AG20443 (cell line): ENCODE measurements around the gene C6orf62.
"Not testable (repeated sequence)": the region's sequence is repeated elsewhere in the genome, so short reads cannot be mapped to it uniquely, and the experiment has no call there.

Source experiments
- DNase-seq: peaks from one replicate; pipeline ENCODE4 v3.0.0; 2012; ENCODE audit warnings: low spot score, mixed read lengths

Gene C6orf62

DNA sequence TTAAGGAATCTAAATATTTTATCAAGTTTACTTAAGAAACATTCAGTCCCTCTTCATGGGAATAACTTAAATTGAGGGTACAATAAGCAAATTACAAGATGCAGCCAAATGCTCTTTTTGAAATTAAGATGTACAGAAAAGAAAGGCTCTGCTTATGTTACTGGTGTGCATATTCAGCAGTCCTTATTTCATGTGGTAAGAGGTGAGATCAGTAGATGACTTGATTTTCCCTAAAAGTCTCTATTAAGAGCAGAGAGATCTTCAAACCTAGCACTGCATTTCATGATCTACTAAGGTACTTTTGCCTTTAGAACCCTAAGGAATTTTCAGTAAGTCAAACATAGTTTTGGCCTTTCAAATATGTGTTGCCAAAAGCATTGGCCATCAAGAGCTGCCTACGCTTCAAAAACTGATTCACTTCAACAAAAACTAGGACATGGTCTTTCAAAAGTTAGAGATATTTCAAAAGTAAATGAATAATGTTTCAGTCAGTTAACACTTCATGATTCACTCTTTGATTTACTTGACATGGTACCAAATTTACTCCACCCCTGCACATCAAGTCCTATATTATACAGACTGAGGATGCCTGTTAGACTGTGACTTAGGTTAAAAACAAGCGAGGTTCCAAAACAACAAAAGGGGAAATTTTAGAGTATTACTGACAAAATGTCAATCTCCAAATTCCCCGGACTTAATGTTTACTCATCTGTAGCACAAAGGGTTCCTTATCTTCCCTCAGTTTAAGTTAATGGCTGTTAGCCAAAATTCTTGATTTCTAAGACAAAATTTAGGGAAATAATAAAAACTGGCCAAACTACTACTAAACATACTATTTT lies 19.2 kb downstream of the C6orf62 start:
- DNase-seq, result no peak

DNA sequence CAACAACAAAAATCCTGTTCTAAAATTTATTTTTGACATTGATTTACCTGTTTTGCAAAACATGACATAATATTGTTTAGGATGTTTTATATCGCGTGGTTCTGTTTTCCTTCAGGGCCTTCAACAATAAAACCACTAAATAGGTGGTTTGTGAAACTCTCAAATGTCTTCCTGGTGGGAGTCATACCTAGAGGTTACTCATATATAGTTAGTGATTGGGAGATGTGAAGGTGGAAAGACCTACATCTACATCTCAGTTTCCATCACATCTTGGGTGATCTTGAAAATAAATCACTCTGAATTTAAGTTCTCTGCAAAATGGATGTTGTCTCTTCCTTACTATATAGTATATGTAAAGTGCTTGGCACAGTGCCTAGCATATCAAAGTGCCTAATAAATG lies 22.9 kb downstream of the C6orf62 start:
- no peak for DNase-seq

DNA sequence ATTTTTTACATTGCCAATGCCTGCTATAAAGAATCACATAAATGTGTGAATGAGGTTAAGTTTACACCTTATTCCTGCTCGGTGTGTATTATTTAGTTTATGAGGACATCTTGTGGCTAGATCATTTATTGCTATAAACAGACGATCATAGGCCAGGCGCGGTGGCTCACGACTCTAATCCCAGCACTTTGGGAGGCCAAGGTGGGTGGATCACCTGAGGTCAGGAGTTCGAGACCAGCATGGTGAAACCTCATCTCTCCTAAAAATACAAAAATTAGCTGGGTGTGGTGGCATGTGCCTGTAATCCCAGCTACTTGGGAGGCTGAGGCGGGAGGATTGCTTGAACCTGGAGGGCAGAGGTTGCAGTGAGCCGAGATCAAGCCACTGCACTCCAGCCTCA lies 23.3 kb downstream of the C6orf62 start:
- DNase-seq, result peak; percentile 52

DNA sequence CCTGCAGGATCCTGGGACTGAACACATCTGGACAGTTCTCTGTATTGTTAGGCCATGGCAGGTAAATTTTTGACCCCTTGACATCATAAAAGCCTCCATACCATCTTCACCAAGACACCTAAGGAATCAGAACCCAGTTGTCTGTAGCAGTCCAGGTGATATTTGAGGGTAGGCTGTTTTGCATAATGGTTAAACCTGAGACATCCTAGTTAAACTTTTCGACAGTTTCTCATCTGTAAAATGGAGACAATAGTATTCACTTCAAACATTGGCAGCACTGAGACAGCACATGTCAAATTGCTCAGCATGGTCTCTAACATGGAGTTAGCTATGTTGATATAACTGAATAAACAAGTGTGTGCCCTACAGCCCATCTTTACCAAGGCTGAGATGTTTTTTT lies 24.8 kb downstream of the C6orf62 start:
- no peak for DNase-seq

DNA sequence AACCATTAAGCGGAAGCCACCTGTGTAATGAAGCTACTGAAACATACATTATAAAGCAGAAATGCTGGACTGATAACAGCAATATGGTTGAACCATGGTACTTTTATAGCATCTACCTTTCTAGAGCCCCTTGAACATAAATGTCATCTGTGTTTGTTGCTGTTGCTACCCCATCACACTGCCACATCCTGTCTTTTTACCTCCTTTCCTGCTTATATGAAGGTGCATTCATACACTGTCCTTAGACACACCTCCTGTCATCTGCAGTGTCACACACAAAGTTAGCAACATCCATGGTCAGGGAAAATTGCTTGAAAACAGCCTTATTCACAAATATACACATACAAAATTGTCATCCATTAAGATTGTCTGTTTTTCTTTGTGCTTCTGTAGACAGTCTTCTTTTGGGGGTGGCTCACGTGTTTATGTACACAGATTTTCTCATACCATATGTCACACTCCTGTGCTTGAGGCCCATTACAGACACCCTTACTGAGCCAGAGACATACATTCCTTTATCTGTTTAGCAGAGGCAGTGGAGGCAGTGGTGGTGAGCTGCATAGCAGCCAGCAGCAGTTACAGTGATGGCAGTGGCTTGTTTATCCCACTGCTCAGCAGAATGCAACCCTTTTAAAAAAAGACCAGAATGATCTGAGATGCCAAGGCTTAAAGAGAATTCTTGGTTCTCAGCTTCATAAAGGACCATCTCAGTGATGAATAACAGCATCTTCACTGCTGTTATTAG lies 25.9 kb downstream of the C6orf62 start:
- no peak for DNase-seq

DNA sequence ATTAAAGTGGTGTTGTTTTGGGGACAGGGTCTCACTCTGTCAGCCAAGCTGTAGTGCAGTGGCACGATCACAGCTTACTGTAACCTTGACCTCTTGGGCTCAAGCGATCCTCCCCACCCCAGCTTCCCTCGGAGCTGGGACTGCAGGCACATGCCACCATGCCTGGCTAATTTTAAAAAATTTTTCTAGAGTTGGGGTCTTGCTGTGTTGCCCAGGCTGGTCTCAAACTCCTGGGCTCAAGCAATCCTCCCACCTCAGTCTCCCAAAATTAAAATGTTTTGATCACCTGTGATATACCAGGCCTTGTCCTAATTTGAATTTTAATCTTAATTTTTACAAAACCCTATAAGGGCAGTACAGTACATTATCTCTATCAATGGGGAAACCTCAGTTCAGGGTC lies 26.5 kb downstream of the C6orf62 start:
- DNase-seq, result no peak

DNA sequence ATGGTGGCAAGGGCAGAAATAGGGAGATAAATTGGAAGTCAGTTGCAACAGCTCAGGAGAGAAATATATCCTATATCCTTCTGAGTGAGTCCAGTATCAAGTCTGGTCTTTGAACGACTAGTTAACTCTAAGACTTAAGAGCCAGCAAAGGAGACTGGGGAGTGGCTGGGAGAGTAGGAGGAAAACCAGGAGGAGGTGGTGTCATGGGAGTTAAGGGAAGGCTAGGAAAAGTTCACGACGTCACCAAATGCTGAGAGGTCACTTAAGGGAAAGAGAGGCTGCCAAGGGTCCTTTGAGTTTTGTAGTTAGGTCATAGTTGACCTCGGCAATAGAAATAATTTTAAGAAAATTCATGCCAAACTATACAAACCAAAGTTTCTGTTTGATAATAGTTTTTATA lies 27.0 kb downstream of the C6orf62 start:
- no peak for DNase-seq

DNA sequence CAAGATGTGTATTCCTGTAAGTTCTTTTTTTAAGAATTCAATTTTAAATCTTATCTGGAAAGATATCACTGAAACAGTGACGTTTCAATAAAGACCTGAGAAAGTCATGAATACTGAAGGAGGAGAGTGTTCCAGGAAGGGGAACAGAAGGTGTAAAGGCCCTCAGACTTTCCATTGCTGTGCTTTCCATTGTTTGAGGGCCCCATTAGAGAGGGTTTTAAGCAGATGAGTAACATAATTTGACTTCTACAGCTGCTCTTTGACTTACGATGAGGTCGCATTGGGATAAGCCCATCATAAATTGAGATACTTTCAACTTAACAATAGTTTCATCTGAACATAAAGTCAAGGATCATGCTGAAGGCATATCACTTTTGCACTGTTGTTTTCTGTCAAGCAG lies 27.4 kb downstream of the C6orf62 start:
- DNase-seq, result no peak

DNA sequence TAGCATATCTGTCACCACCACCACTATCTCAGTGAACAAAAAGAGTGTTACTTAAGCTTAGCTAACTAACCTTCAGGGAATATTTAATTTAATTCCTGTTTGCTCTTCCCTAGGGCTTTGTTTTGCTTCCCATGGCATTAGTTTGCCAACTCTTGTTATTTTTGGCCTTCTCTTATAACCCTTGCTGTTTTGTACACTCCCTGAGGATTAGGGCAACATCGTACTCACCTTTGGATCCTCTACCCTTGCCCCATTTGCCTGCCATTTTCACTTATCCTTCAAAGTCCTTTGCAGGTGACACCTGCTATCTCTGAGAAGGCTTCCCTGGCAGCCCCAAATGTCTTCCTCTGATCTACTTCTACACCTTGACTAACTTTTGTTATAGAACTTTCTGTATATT lies 28.4 kb downstream of the C6orf62 start:
- DNase-seq, result no peak

DNA sequence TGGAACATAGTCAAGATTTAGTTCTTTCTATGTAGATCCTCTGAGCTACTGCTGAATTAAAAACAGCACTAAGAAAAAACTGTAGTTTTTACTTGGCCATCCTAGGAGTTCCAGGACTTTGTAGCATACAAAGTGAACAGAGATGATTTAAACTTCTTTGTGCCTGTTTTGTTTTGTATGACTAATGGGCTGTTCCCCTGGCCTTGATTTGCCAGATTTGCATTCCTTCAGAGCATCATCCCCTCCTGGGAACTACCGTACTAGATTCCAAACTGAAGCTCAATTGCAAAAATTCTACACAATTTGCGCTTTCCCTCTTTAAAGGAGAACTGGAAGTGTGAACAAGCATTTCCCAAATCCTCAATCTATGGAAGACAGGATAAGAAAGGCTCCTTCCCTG lies 29.0 kb downstream of the C6orf62 start:
- peak; percentile 60 for DNase-seq

DNA sequence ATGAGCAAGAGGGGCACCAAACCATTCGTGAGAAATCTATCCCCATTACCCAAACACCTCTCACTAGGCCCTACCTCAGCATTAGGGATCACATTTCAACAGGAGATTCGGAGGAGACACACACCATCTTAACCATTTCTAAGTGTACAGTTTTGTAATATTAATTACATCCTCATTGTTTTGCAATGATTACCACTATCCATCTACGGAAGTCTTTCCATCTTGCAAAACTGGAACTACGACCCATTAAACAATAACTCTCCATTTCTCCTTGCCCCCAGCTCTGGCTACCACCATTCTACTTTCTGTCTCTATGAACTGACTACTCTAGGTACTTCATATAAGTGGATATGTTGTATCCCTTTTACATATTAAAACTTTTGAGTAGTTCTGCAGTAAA lies 32.0 kb downstream of the C6orf62 start:
- DNase-seq, result no peak

DNA sequence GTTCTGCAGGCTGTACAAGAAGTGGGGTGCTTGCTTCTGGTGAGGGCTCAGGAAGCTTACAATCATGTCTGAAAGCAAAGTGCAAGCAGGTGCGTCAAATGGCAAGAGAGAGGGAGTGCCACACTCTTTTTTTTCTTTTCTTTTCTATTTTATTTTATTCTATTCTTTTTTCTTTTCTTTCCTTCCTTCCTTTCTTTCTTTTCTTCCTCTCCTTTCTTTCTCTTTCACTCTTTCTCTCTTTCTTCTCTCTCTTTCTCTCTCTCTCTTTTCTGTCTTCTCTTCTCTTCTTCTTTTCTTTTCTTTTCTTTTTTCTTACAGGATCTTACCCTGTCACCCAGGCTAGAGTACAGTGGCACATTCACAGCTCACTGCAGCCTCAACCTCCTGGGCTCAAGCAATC lies 32.5 kb downstream of the C6orf62 start:
- DNase-seq, result no peak

DNA sequence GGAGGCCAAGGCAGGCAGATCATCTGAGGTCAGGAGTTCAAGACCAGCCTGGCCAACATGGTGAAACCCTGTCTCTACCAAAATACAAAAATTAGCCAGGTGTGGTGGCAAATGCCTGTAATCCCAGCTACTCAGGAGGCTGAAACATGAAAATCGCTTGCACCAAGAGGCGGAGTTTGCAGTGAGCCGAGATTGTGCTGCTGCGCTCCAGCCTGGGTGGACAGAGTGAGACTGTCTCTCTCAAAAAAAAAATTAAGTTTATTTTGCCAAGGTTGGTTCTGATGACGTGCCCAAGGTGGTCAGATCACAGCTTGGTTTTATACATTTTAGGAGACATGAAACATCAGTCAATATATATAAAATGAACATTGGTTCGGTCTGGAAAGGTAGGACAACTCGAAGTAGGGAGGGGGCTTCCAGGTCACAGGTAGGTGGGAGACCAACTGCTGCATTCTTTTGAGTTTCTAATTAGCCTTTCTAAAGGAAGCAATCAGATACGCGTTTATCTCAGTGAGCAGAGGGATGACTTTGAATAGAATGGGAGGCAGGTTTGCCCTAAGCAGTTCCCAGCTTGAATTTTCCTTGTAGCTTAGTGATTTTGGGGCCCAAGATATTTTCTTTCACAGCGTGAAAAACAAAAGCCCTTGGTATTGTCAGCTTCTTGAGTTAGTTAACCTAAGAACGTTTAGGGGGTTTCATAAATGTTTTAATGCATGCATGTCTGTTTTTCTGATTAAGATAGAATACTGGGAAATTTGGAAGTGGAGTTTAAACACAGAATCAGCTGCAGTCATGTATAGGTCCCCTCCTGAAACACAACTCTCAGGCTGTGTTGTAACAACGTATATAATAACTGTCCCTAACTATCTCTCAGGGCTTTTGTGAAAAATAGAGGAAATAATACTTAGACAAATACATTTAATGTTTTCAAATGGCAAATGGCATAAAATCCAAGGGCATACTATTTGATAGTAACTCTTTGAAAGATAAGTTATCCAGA lies 35.4 kb downstream of the C6orf62 start:
- DNase-seq, result no peak

DNA sequence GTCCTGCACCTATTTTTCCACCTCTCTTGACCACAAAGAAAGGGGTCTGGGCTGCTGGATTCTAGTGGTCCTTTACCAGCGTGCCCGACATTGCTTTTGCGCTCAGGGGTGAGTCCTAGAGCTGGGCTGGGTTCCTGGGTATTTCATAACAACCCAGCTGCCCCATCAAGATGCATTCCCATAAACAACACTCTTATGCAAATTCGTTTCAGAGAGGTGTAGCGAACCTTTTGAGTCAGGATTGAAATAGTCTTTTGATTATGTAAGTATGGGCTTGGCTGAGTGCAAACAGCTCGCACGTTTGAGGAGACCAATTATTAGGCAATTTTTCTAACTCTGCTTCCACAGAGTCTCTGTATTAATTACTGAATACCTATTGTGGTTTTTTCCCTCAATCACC lies 38.4 kb downstream of the C6orf62 start:
- no peak for DNase-seq

DNA sequence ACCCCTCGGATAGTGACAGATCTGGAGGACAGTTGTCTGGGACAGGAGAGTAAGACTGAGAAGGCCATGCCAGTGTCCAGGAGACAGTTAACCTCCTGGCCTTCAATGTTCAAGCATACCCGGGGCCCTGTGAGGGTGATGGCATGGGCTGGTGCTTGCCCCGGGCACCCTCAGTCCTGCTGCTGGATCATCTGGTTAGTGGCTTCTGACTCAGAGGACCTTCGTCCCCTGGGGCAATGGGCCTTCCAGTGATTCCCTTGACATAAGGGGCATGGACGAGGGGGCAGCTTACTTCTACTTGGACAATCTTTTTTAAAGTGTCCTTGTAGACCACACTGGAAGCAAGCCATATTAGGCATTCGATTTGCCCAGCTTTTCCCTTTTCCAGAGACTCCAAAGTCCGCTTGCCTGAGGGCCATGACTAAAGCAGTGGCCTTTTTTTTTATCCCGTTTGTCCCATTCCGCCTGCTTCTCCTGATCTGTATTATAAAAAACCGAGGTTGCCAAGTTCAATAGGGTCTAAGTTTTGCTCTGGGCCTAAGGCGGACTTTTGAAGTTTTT lies 40.1 kb downstream of the C6orf62 start:
- not testable (repeated sequence) for DNase-seq

DNA sequence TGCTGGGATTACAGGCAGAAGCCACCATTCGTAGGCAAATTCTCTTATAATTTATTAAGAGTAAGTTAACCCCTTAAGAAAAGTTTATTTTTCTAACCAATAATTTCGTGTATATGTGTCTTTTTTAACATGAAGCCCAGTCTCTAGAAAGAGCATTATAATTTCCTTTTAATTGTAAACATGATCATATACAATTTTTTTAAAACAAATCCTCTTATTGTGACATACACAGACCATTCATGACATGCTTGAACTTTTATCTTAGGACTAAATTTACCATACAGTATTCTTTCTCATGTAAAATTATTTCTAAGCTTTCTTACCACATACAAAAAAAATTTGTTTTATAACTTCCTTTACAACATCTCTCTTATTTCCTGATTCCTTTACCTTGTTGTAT lies 45.3 kb downstream of the C6orf62 start:
- no peak for DNase-seq

DNA sequence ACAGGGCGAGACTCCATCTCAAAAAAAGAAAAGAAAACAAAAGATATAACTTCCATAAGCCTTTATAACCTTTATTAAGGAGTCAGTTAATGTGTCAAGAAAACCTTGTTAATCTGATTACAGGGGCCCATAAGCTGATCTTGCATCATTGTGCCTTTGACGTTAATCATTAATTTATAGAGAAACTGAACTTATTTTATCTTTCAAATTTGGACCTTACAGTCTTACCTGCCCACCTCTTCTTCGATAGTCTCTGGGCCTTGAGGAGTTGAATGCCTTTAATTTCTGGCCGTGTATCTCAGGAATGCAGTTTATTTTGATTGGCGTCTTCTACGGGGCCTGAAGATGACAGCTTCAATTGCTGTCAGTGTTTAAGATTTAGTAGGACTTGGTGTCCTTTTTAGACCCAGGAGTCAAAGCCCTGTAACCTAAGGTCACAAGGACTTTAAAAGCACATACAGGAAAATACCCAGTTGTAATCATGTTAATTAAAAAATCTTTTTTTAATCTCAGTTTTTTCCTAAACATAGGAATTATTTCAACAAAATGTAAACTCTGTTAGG lies 46.3 kb downstream of the C6orf62 start:
- DNase-seq, result no peak

DNA sequence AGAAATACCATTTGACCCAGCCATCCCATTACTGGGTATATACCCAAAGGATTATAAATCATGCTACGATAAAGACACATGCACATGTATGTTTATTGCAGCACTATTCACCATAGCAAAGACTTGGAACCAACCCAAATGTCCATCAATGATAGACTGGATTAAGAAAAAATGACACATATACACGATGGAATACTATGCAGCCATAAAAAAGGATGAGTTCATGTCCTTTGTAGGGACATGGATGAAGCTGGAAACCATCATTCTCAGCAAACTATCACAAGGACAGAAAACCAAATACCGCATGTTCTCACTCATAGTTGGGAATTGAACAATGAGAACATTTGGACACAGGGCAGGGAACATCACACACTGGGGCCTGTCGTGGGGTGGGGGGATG lies 47.9 kb downstream of the C6orf62 start:
- not testable (repeated sequence) for DNase-seq

DNA sequence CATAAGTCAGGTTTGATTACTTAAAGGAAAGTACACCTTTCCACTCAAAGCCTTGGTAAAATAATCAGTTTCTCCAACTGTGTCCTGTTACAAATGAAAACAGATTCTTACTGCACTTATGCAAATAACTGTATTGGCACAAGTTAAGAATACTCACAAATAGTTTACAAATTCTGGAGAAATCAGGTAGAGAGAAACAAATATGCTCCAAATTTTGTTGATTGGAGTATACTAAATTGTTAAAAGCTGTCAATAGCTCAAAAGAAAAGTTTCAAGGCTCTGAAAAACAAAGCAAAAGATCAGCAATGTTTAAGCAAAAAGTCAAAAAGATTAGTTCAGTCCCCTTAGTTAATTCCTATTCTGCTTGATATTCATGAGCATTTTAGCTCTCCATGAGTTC lies 48.5 kb downstream of the C6orf62 start:
- DNase-seq, result not testable (repeated sequence)

DNA sequence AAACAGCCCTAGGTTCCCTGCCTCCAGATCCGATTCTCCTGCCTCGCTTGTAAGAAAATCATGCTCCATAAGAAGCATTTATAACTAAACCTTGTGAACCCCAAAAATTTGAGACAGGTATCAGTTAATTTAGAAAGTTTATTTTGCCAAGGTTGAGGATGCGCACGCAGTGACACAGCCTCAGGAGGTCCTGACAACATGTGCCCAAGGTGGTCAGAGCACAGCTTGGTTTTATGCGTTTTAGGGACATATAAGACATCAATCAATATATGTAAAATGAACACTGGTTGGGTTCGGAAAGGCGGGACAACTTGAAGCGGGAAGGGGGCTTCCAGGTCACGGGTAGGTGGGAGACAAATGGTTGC lies 50.0 kb downstream of the C6orf62 start:
- no peak for DNase-seq
